PC-9 (cell line): ENCODE measurements around the gene CKB.

Source experiments
- CTCF ChIP-seq: fragments of 200-600 bp; sonication (generic); conservative IDR thresholded peaks from 2 replicates; pipeline ENCODE4 v1.6.1; 2017; ENCODE audit warnings: mixed run types, antibody characterized with exemption, mild to moderate bottlenecking, moderate library complexity
- EZH2 ChIP-seq: fragments of 200-600 bp; sonication (generic); IDR thresholded peaks from 2 replicates; pipeline ENCODE4 v1.8.0; 2017; ENCODE audit warnings: antibody characterized with exemption, low read depth

GRCh38 chr14:103533137-103533998 lies 10.7 kb upstream of the CKB start:
- TF ChIP-seq CTCF (no peak), EZH2 (no peak)
